HG03432 (cell line): ENCODE data around the gene GARIN5B.

Experiments used
- ATAC-seq: cut with Tn5 transposase; IDR thresholded peaks from one replicate; pipeline ENCODE4 v1.9.1; 2021; ENCODE audit warnings: mild to moderate bottlenecking, moderate library complexity; ENCODE audit not compliant: unreplicated experiment

Gene GARIN5B

DNA sequence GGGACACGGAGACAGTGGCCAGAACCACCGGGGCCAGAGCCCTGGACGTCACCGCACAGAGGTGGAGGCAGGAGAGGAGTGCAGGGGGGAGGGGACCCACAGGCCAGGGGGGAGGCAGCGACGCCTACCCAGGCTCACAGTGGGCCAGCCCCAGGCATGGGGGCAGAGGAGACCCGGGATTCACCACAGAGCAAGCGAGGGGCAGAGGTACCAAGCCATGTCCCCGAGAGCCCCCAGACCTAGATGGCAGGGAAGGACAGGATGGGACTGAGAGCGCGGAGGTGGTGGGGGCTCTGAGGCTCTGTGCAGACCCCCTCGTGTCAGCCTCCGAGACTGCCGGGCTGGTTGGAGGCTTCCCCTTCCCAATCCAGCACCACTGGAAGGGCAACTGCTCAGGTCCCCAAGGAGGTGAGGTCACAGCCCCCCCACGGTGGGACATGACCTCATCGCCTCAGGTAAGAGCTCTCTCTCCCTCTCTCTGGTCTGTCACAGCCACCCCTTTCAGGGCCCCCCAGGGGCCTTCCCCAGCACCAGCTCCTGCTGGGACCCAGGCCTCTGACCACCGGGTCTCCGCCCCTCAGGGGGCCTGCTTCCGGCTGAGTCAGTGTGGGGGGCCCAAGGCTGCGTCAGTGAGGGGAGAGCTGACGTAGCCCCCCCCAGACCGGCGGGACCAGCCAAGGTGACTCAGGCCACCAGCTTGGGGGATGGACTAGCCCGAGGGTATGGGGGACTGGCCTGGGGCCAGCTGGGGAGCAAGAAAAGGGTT is 9.4 kb upstream of the GARIN5B start:
- ATAC-seq, result no peak

DNA sequence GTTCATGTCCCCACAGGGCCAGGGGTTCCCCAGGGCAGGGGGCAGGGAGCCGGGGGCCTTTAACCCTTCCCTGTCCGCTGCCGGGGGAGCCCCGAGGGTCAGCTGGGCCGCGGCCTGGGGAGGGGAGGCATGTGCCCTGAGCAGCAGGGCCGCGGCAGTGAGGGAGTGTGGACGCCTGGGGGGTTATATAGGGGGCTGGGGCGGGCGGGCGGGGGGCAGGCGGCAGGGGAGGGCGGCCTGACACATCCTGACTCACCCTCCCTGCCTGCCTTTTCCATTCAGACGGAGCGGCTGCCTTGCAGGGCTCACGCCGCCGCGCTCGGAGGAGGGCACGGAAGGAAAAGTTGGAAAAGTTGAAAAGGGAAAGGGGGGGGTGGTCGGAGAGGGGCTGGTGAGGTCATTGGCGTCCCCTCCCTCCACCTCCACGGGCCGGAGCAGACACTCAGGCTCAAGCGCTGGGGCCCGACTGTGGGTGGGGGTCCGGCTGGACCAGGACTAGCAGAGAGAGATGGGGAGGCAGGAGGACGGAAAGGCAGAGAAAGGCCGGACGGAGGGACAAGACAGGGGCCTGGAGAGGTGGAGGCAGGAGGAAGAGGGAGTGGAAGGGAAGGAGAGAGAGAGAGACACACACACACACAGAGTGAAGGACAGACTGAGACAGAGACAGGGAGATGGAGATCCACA is 7.4 kb upstream of the GARIN5B start, which contains the start of gene IL11:
Gene IL11, minus strand, starts transcription at position 159 of the 684 bp plus-strand sequence. Its CDS starts 153 bp downstream, at position 6.
- no peak for ATAC-seq

DNA sequence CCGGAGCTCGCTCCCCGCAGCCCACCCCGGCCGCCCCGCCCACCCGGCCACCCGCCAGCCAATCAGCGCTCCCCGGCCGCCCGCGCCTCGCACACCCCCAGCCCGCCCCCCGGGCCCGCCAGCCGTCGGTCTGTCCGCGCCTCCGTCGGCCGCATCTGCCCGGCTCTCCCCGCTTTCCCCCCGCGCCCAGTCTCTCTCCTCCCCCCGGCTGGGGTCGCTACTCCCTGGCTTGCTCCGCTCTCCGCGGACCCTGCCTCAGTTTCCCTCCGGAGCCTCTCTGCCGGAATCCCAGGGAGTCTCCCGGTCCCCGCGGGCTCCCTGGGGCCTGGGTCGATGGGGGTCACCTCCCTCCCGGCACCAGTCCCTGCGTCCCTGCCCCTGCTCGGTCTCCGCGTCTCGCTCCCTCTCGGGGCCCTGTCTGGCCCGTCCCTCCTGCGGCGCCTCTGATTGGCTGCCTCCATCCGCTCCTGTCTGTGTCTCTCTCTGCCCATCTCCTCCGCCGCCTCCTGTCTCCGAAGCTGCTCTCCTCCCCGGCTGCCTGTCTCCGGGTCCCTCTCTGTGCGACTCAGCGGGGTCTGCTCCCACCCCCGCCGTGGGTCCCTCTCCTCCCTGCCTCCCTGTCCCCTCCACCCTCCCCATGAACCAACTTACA is 6.7 kb upstream of the GARIN5B start:
- no peak for ATAC-seq

DNA sequence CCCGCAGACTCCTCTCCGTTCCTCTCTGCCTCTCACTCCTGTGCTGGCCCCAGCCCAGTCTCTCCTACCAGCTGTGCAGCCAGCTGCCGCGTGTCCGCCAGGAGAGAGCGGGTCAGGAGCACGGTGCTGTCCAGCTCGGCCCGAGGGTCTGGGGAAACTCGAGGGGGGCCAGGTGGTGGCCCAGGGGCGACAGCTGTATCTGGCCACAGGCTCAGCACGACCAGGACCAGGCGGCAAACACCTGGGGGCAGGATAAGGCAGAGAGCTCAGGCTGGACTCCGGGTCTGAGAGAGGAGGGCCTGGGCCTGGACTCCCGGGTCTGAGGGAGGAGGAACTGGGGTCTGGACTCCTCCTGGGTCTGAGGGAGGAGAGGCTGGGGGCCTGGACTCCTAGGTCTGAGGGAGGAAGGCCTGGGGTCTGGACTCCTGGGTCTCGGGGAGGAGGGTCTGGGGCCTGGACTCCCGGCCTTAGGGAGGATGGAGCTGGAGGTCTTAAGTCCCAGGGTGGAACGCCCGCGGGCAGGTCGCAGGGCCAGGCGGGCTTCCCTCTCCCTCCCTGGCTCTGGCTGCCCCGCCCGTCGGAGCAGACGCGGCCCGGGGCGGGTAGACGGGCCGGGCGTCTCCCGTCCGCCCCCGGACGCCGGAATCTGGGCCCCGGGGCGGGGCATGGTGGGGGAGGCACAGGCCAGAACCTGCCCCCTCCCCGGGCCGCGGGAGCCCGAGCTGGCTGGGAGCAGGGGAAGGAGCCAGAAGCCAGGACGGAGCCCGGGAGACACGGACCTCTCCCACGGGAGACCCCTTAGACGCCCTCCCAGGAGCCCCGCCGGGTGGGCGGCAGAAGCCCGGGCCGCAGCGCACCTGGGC is 5.9 kb upstream of the GARIN5B start:
- no peak for ATAC-seq

DNA sequence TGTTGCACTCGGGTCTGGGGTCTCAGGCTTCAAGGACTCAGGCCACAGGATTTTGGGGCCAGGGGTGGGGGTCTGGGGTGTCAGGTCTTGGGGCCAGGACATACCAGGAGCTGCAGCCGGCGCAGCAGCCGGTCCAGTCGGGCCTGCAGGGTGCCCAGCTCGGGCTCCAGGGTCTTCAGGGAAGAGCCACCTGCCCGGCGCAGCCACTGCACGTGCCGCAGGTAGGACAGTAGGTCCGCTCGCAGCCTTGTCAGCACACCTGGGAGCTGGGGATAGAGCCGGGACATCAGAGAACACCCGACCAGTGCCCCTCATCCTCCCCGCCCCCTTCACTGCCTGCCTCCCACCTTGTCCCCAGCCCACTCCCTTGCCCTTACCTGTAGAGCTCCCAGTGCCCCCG is 5.0 kb upstream of the GARIN5B start:
- ATAC-seq, result no peak

DNA sequence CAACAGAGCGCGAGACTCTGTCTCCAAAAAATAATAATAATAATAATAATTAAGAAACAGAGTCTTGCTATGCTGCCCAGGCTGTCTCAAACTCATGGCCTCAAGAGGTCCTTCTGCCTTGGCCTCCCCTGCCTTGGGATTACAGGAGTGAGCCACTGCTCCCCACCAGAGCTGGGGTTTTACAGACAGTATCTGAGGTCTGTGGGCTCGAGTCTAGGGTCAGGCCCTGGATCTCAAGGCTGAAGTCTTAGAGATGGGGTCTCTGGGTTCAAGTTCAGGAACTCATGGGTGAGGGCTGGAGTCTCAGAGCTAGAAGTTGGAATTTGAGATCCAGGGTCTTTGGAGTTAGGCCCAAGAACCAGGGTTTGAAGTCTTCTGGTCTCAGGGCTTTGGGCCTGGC is 3.7 kb upstream of the GARIN5B start:
- ATAC-seq, result no peak

DNA sequence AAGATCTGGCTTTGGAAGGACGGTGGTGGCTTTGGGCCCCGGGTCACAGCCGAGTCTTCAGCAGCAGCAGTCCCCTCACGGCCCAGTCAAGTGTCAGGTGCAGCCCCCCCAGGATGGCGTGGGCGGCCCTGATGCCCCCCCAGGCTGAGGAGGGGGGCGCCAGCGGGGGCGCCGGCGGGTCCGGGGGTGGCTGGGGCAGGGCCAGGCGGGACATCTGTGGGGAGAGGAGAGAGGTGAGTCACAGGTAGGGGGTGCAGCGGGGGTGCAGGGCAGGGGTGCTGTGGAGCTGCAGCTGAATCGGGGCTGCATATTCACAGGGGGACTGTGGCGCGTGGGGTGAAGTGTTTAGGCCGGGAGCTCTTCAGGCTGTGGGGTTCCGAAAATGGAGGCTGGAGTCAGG is 2.9 kb upstream of the GARIN5B start:
- ATAC-seq, result no peak

DNA sequence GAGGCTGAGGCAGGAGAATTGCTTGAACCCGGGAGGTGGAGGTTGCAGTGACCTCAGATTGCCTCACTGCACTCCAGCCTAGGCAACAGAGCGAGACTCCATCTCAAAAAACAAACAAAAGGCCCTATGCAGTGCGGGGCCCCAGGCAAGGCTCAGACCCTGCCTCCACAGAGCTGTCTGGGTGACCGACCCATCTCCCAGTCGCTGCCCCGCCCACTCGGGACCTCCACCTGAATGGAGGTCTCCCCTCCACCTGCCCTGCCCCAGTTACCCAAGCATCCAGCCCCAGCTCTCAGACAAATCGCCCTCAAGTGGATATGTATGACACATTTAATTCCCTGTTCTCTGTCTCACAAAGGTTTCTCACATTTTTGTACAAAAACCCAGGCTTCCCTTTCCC is 2.2 kb upstream of the GARIN5B start:
- no peak for ATAC-seq

DNA sequence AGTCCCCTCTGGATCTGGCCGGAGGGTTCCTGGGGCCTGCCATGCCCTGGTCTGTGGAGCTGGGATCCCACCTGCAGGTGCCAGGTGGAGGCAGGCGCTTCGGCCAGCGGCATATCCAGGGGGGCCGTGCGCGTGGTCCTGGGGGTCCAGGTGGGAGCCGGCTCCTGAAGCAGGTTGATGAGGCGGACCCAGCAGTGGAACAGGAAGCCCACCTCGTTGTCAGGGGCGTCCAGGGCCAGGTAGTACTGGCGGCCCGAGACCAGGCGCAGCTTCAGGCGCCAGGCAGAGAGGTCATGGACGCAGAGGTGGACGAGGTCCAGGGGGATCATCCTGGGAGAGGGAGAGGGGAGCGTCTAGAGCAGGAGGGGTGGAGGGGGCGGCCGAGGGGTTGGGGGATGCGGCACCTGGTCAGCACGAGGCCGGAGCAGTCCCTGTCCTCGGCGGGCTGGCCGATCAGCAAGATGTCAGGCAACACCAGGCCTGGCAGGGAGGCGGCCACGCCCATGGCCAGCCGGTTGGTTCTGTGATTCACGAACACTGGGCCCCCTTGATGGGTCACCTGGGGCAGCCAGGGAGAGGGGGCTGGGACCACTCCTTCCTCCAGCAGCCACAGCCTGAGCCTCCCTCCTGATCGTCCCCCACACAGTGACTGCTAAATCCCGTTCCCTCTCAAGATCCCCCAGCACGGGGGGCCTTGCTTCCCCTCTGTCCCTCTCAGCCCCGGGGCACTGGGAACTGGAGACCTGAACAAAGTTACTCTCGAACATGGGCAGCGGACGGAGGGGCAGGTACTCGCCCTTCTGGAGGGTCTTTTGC is 678 bp downstream of the GARIN5B start:
- ATAC-seq, result no peak

DNA sequence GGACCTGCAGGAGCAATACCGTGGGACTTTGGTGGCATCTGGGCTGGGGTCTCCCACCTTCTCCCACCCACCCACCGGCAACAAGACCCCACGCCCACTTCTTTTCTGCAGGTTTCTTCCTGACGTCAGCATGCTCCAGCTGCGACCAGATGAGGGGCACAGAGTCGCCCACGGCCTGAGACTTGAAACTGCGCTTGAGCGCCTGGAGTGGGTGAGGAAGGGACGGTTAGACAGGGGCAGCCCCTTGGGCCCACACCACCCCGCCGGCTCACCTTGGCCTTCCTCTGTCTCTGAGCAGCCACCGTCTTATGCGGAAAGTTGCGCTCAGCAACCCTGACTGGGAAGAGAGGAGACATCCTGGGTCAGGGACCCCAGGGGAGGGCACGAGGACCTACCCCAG is 2.2 kb downstream of the GARIN5B start:
- ATAC-seq, result no peak

DNA sequence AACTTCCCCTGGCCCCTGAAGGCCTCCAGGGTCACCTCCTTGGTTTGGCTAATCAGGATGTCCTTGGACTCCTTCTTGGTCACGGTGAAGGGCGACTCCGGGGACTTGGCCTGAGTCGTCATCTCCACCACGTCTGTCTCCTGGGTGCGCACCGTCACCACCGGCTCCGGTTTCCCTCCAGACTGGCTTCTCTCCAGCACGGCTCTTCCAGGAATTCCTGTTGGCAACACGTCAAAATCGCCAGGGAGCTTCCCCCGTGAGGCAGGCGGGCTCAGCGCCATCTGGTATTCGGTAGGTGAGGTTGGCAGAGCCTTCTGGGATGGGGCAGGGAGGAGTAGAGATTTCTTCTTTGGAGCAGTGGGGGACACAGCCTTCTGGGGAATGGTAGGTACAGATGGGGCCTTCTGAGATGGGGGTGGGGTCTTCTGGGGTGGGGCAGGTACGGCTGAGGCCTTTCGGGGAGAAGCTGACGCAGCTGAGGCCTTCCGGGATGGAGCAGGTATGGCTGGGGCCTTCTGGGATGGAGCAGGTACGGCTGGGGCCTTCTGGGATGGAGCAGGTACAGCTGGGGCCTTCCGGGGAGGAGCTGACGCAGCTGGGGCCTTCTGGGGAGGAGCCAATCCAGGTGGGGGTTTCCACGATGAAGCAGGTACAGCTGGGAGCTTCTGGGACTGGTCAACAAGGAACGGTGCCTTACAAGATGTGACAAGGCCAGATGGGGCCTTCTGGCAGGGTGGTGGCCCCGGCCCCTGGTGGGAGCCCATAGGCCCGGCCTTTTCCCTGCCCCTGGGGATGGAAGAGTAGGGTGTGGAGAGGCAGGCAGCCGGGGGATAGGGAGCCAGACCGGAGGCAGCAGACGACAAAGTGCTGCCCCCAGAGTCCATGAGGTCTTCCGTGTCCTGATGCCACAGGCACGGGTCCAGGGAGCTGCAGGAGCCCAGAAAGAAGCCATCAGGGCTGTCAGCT is 3.8 kb downstream of the GARIN5B start:
- ATAC-seq, result no peak

DNA sequence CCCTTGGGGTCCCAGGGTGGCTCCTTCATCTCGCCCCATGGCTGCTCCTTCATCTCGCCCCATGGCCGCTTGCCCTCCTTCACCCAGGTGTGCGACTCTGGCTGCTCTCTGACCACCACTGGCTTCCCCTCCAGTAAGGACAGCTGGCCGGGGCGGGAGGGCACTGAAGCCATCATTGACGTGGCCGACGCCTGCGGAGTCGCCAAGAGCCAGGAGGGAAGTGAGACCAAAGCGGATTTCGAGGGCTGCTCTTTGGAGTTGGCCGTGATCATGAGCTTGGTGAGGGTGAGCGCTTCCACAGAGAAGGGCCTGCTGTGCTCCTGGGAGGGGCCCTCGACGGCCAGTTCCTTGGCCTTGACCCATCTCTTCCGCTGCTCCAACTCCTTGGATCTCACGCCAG is 4.6 kb downstream of the GARIN5B start:
- ATAC-seq, result no peak

DNA sequence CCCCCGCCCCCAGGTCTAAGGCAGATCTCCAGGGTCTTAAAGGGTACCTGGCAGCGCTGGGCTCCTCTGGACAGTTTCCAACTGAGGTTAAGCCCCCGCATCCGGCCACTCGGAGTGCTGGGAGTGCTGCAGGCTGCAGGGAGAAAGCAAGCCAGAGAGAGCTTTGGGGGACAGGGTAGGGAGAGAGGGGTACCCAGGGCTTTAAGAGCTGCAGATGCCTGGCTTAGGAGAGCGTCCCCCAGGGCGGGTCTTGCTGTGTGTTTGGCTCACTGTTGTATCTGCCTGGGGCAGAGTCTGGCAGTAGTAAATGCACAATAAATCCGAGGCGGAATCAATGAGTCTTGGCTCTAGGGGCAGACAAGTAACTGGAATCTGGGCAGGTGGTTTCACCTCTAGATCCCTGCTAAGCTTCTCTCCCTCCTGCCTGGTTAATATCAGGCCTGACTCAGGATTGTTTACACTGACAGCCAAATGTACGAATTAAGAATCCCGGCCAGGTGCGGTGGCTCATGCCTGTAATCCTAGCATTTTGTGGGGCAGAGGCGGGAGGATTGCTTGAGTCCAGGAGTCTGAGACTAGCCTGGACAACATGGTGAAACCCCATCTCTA is 7.7 kb downstream of the GARIN5B start:
- no peak for ATAC-seq

DNA sequence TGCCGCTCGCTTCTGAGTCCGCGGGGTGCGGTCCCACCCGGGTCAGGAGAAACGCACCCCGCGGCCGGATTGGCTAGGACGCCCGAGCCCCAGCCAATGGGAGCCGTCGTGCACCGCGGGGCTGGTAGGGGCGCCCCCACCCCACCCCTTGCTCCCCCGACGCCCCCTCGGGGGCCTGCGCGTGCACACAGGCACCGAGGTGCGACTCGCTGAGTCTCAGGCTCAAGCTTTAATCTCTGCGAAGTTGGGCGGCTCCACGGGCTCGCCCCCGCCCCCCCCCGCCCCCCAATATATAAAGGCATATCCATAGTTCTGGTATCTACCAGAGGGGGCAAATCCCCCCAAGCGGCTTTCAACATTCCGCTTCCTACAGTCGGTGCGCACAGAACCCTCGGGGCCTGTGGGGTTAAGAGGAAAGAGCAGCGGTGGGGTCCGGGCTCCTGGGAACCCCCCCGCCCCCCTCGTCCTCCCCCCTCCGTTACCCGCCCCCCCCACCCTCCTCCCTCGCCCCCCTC is 8.3 kb downstream of the GARIN5B start, which contains the start of gene COX6B2:
Gene COX6B2, minus strand, starts transcription at position 22 of the 515 bp plus-strand sequence. CDS start 198 bp downstream, outside the sequence.
- ATAC-seq, result no peak

DNA sequence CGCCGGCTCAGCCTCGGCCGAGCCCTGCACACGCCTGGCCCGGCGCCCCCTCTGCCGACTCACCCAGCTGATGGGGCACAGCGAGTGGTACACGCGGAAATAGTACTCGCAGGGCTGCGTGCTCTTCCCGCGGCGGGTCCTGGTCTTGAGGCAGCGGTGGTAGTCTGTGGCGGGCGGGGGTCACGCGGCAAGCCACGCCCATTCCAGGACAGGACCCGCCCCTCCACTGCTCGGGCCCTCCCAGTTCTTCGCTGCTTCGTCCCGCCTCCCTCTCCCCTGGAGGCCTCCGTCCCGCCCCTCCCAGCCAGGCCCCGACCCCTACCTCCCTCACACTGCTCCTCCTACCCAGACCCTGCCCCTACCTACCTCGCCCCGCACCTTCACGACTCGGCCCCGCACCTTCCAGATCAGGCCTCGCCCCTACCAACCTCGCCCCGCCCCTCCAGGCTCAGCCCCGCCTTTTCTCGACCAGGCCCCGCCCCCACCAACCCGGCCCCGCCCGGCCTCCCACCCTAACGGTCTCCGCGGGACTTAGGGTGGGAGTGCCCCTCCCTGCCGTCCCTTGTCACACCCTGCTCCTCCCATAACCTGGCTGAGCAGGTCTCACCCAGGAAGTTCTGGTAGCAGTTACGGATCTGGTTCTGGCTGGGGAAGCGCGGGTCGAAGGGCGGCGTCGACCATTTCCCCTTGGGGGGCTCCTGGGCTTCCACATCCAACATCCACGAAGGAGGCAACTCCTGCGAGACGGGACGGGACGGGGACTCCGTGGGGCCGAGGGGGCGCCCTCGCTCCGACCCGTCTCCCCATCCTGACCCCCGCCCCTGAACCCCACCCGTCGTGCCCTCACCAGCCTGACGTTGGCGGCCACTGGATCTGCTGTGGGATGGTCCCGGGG is 9.0 kb downstream of the GARIN5B start:
- ATAC-seq, result no peak

DNA sequence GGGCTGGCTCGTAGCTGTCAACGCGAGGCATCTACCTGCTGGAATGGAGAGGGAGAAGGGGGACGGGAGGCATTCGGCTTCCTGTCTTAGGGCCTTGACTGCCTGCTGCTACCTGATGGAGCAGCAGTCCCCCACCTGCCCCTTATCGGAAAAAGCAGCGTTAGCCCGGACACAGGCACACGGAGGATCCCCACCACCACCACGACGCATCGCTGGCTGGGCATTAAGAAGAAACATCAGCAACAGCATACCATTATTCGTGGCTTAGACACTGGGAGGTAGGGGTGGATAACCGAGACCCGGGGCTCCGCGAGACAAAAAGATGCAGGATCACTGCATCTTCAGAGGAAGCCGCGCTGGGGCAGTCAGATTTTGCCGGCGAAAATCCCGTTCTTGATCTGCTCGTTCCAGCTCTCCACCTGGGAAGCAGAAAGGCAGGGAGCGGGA is 9.7 kb downstream of the GARIN5B start:
- no peak for ATAC-seq

DNA sequence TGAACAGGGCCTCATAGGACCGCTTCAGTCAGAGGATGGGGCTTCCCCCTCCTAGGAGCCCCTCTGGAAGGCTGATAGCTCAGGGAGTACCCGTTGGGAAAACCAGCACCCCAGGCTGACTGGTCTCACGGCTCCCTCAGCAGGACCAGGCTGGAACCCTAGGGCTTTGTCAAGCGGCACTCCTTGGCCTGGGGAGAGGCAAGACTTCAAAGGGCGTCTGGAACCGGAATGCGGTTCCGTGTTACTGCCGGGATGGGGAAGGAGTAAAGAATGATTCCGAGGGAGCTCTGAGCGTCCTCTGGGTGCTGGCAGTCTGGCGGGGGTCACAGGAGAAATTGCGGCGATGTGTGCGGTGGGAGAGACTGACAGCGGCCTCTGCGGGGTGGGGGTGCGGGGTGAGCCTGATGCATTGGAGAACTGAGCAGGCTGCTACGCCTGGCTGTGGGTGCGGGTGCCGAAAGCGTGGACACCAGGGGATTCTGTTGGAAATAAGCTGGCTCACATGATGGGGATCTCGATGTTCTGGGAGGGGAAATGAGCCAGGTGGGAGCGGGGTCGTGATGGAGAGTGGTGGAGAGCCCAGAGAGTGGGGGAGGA is 10.4 kb downstream of the GARIN5B start:
- no peak for ATAC-seq
